Loucy (cell line): ENCODE data around the gene TNRC6C.

Experiments used
- H2AFZ ChIP-seq: fragments of 200-600 bp; sonication (generic); 2 replicates; pipeline ENCODE4 v1.6.0; 2016; ENCODE audit warnings: antibody characterized with exemption, mild to moderate bottlenecking, low read length, moderate library complexity
- H3F3A ChIP-seq: fragments of 200-600 bp; 2 replicates; pipeline ENCODE4 v1.6.0; 2016; ENCODE audit warnings: antibody characterized with exemption, low read depth, mild to moderate bottlenecking
- H3K27me3 ChIP-seq: fragments of 200-600 bp; sonication (generic); 2 replicates; pipeline ENCODE4 v1.6.1; 2014; ENCODE audit warnings: low read length, mild to moderate bottlenecking; ENCODE audit not compliant: insufficient read depth, poor library complexity, severe bottlenecking
- H3K36me3 ChIP-seq: fragments of 200-600 bp; sonication (generic); 2 replicates; pipeline ENCODE4 v1.6.1; 2016; ENCODE audit warnings: low read length; ENCODE audit not compliant: insufficient read depth
- H3K4me1 ChIP-seq: fragments of 200-600 bp; sonication (generic); 2 replicates; pipeline ENCODE4 v1.5.1; 2014; ENCODE audit warnings: low read length, mild to moderate bottlenecking; ENCODE audit not compliant: insufficient read depth, poor library complexity, severe bottlenecking
- H3K4me2 ChIP-seq: fragments of 200-600 bp; sonication (generic); 2 replicates; pipeline ENCODE4 v1.6.0; 2014; ENCODE audit warnings: antibody characterized with exemption, low read length, low read depth, mild to moderate bottlenecking; ENCODE audit not compliant: poor library complexity, severe bottlenecking
- H3K4me3 ChIP-seq: fragments of 200-600 bp; sonication (generic); 2 replicates; pipeline ENCODE4 v1.5.1; 2014; ENCODE audit warnings: low read length, mild to moderate bottlenecking, mixed read lengths; ENCODE audit not compliant: poor library complexity, severe bottlenecking
- H3K79me2 ChIP-seq: fragments of 200-600 bp; sonication (generic); 2 replicates; pipeline ENCODE4 v1.6.1; 2014; ENCODE audit warnings: low read length; ENCODE audit not compliant: insufficient read depth
- H3K9ac ChIP-seq: fragments of 200-600 bp; sonication (generic); 2 replicates; pipeline ENCODE4 v1.6.0; 2014; ENCODE audit warnings: mild to moderate bottlenecking, low read depth, low read length, moderate library complexity; ENCODE audit not compliant: poor library complexity, severe bottlenecking
- H3K9me2 ChIP-seq: fragments of 200-600 bp; sonication (generic); replicated peaks from 2 replicates; pipeline ENCODE4 v1.6.1; 2016; ENCODE audit warnings: low read depth, low read length, mixed read lengths
- H3K9me3 ChIP-seq: fragments of 200-600 bp; sonication (generic); 2 replicates; pipeline ENCODE4 v1.6.1; 2014; ENCODE audit warnings: mild to moderate bottlenecking, antibody characterized with exemption, low read length, low read depth; ENCODE audit not compliant: insufficient read depth
- H4K20me1 ChIP-seq: fragments of 200-600 bp; sonication (generic); 2 replicates; pipeline ENCODE4 v1.6.0; 2014; ENCODE audit warnings: antibody characterized with exemption, low read length, mild to moderate bottlenecking; ENCODE audit not compliant: insufficient read depth, poor library complexity, severe bottlenecking
- CTCF ChIP-seq: fragments of 200-600 bp; sonication (generic); conservative IDR thresholded peaks from 2 replicates; pipeline ENCODE4 v1.5.1; 2014; ENCODE audit warnings: mild to moderate bottlenecking, antibody characterized with exemption, low read length
- EZH2phosphoT487 ChIP-seq: fragments of 200-600 bp; IDR thresholded peaks from 2 replicates; pipeline ENCODE4 v1.6.1; 2018; ENCODE audit warnings: antibody characterized with exemption, mild to moderate bottlenecking, moderate library complexity, borderline replicate concordance

The TNRC6C gene

GRCh38 chr17:77926981-77927380 is 31.5 kb upstream of the TNRC6C start:
- no peak overlapping the region for H3K4me2 ChIP-seq
- no peak for TF ChIP-seq CTCF
- no peak for TF ChIP-seq EZH2phosphoT487

GRCh38 chr17:77927777-77928518 is 30.6 kb upstream of the TNRC6C start:
- no peaks in the 10 kb centered on the region for H3K9me3 ChIP-seq
- no peak for TF ChIP-seq EZH2phosphoT487
- no peak for TF ChIP-seq CTCF
- no peaks in the 10 kb centered on the region for H3K79me2 ChIP-seq
- H3K9ac ChIP-seq: no peak overlapping the region
- H2AFZ ChIP-seq: no peak overlapping the region
- H4K20me1 ChIP-seq: no peaks in the 10 kb centered on the region
- no peak overlapping the region for H3K4me3 ChIP-seq
- peaks cover 19% of the 10 kb centered on the region for H3K4me1 ChIP-seq
- H3K4me2 ChIP-seq: no peak overlapping the region
- no peaks in the 10 kb centered on the region for H3K9me2 ChIP-seq
- H3F3A ChIP-seq: no peaks in the 10 kb centered on the region
- H3K27me3 ChIP-seq: no peaks in the 10 kb centered on the region
- no peaks in the 10 kb centered on the region for H3K36me3 ChIP-seq

More at GRCh38 chr17:77926981-77927380, 31.5 kb upstream of the TNRC6C start:
- H3K27me3 ChIP-seq: no peaks in the 10 kb centered on the region
- no peak overlapping the region for H3K4me3 ChIP-seq
- H2AFZ ChIP-seq: no peak overlapping the region
- H3K36me3 ChIP-seq: no peaks in the 10 kb centered on the region
- H3K9me3 ChIP-seq: no peaks in the 10 kb centered on the region
- no peak overlapping the region for H3K9ac ChIP-seq
- no peaks in the 10 kb centered on the region for H3F3A ChIP-seq
- no peaks in the 10 kb centered on the region for H3K9me2 ChIP-seq
- no peaks in the 10 kb centered on the region for H4K20me1 ChIP-seq
- H3K79me2 ChIP-seq: no peaks in the 10 kb centered on the region
- peaks cover 19% of the 10 kb centered on the region for H3K4me1 ChIP-seq

- no peak for TF ChIP-seq CTCF
- TF ChIP-seq EZH2phosphoT487: no peak
- Histone ChIP-seq H3K9ac (no peak overlapping the region), H3F3A (no peaks in the 10 kb centered on the region), H3K4me1 (peaks cover 19% of the 10 kb centered on the region), H4K20me1 (no peaks in the 10 kb centered on the region), H3K36me3 (no peaks in the 10 kb centered on the region), H3K9me2 (no peaks in the 10 kb centered on the region), H3K4me3 (no peak overlapping the region), H2AFZ (no peak overlapping the region), H3K79me2 (no peaks in the 10 kb centered on the region), H3K9me3 (no peaks in the 10 kb centered on the region), H3K4me2 (peak overlapping the region; percentile 54), H3K27me3 (no peaks in the 10 kb centered on the region)
These were observed 29.9 kb upstream of the TNRC6C start for GRCh38 chr17:77928519-77929179.
